HEK293T (cell line): Measurements from ENCODE around the gene ARVCF.

Experiments
- ELF4 ChIP-seq: fragments of 450-650 bp; IDR thresholded peaks from 2 replicates; pipeline ENCODE4 v1.6.1; 2017; ENCODE audit warnings: antibody characterized with exemption
- FOXM1 ChIP-seq: fragments of 450-650 bp; IDR thresholded peaks from 2 replicates; pipeline ENCODE4 v1.6.1; 2017; ENCODE audit warnings: mild to moderate bottlenecking, borderline replicate concordance

- TF ChIP-seq ELF4 (no peak), FOXM1 (no peak)
Measured at GRCh38 chr22:19943082-19944026, 73.3 kb downstream of the ARVCF start.
